HG02970 (cell line): ENCODE results near the gene MMEL1.

Experiments used
- ATAC-seq: cut with Tn5 transposase; IDR thresholded peaks from one replicate; pipeline ENCODE4 v1.9.1; 2021; ENCODE audit warnings: mild to moderate bottlenecking, moderate library complexity, moderate number of reproducible peaks; ENCODE audit not compliant: unreplicated experiment, low FRiP score

Gene MMEL1

GRCh38 chr1:2606881-2607621 lies 25.8 kb downstream of the MMEL1 start:
- no peak for ATAC-seq

DNA sequence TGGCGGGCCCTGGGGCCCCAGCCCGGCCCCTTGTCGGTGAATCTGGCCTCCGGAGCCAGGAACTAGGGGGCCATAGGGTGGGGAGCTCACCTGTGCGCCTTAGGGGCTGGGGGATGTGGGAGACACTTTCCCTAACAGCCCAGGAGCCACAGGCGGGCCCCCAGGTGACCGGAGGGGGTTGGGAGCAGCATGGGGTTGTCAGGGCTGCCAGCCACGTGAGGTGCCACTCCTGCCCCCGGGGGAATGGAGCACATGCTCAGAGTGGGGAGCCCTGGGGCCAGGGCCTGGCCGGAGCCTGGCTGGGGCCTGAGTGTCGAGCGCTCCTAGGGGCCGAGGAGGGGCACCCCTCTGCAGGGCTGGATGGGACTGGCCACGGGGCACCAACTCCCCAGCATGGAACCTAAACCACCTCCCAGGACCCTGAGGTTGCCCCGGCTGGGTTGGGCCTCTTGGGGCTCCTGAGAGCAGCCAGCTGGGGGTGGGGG lies 26.4 kb downstream of the MMEL1 start:
- no peak for ATAC-seq

DNA sequence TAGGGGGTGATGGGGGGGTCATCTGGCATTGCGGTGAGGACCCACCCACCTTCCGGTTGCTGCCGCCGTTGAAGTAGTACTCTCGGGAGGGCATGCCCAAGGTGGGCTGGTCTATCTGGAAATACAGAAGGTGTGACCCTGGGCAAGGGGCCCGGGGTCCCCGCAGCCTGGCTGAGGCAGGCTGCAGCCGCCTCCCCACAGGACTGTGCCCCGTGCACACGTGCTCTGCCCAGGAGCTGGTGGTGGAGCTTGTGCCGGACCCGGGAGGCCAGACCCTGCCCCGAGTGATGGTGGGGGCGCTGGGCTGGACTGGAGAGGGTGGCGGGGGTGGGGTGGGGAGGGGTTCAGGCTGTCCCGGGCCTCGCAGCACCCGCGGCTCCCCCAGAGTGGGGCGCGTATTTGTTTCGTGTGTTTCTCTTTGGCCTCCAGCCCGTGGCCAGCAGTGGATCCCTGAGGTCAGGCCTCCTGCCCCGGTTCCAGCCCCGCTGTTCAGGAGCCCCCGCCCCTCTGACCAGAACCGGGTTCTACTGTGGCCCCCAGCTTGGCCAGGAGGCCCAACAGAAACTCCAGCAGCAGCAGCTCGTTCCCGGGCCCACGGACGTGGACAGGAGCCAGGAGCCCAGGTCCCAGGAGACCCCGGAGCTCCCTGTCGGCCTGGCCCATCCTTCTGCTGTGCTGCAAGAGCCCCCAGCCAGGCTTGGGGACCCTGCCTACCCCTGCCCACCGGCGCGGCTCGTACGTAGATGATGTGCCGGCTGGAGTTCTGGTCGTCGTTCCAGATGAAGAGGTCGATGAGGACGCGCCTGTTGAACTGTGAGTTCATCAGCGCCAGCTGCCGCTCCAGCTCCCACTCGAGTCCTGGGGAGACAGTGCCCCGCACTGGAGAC lies 27.1 kb downstream of the MMEL1 start:
- ATAC-seq: no peak

GRCh38 chr1:2604844-2605508 lies 27.8 kb downstream of the MMEL1 start:
- ATAC-seq: no peak

DNA sequence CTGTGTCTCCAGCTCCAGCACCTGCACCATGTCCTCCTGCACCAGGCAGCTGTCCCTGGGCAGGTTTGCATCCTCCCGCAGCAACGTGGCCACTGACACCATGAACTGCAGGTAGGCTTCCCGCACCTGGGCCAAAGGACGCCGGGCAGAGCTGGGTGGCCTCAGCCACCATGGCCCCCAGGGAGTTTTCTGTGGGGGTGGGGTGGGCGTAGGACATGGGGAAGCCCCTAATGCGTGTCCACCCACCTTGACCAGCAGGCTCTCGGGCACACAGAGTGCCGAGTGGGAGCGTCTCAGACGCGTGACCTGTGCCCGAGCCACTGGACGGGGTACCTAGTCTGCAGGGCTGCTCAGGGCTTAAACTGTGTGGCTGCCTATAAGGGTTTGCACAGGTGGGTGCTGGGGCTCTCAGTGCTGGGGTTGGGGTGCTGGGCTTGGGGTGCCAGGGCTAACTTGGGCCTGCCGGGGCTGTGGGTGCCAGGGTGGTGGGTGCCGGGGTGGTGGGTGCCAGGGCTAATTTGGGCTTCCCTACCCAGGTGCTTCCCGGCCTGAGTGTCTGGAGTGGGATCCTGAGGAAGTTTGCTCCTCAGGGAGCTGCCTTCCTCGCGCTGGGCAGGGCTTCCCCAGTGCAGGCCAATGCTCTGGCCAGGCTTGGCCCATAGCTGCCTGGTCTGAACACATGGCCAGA lies 28.5 kb downstream of the MMEL1 start:
- no peak for ATAC-seq

DNA sequence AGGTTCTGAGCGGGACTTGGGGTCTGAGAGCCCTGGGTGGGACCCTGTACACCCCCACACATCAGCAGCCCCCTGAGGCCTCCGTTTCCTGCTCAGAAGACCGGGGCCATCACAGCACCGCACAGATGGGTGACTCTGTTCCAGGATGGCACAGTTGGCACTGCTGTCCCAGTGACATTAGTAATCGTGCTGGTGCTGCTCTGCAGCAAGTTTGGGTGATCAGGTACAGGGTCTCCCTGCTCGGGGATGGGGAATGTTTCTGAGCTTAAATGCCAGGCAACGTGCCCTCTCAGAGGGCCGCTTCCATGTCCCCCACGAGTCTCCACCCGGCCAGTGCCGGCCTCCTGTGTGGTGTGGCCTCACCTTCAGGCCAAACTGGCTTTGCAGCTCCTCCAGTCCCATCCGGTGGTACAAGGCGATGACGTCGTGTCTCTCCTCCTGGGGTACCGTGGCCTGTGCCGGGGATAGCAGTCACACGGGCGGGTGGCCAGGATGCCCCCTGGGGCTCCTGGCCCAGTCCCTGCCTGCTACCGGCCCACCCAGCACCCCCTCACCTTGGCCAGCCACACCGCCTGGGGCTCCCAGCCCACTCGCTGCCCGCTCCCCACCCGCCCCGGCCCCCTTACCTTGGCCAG lies 29.2 kb downstream of the MMEL1 start:
- ATAC-seq: no peak

DNA sequence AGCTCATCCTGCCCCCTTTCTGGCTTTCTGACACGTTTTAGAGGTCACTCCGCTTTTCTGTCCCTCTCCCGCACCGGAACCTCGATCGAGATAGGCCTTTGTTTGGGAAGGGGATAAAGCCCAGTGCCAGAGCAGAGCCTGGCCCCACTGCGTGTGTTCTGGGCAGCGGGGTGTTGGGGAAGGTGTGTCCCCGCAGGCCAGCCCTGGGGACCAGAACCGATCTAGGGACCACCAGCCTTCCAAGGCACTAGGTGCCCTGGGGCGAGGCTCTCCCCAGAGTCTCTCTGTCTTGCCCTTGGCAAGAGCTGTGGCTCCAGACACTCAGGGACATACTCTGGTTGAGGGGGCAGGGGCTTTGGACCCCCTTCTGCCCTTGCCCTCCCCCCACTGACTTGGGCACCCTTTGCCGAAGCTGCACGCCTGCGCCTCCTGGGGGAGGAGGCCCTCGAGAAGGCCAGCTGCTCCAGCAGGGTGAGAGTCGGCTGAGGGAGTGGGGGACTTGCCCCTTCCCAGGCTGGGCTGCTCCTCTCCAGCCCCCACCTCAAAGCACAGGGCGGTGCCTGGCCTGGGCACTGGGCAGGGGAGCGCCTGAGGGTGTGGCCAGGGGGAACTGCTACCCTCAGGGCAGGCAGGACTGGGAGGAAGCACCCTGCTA lies 29.8 kb downstream of the MMEL1 start:
- no peak for ATAC-seq

DNA sequence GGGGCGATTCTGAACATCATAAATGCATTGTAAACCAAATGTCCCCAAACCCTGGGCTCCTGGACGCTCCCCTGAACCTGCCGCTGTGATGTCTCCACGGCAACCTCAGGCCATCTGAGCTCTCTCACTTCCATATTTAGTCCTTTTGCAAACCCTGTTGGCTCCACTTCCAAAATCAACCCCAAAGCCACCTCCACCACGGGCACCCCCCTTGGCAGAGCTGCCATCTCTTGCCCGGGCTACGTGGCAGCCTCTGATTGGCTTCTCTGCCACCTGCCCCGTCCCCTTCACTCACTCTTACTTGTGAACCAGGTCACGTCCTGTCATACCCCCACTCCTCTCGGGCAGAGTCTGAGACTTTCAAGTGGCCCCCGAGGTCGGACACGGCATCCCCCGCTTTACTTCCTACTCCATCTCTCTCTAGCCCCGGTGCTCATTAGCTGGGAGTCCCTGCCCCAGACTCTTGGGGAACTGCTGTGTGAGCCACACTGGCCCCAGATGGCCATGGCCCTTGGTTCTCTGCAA lies 30.4 kb downstream of the MMEL1 start:
- no peak for ATAC-seq

GRCh38 chr1:2601721-2602303 lies 31.0 kb downstream of the MMEL1 start:
- no peak for ATAC-seq

- ATAC-seq: no peak
Measured at GRCh38 chr1:2598329-2598931, 34.4 kb downstream of the MMEL1 start.

GRCh38 chr1:2597441-2598328 lies 35.1 kb downstream of the MMEL1 start:
- ATAC-seq: no peak

DNA sequence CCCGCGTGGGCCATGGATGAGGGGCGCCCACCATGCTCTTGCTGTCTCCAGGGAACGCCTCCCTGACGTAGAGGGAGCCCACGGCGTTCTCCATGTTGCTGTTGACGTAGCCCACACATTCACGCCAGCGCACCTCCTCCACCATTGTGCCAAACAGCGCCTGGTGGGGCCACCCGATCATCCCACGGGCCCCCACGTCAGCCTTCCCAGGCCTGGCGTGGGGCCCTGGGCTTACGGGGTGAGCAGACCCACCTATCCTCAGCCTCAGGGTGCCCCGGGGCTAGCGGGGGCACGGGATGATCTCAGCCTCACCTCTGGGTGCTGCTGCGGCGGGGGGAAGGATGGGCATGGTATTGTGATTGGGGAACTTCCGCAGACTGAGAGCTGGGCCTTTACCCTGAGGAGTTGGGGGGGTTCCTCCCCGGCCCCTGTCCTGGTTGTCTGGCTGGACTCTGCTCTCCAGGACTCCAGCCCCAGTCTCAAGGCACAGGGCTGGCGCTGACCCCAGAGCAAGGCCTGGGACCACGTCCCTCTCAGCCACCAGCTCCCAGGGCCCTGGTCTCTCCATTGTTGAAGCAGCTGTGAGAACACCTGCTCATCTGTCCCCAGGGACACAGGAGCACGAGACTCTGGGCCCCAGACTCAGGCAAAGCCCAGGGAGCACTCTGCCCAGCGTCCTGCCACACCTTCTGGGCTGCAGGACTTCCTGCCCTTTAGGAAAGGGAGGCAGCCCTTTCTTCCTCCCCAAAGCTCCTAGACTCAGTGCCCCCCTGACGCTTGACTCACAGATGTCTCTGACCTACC lies 36.1 kb downstream of the MMEL1 start:
- no peak for ATAC-seq

GRCh38 chr1:2595812-2596529 lies 36.8 kb downstream of the MMEL1 start:
- ATAC-seq: no peak

GRCh38 chr1:2595261-2595811 lies 37.5 kb downstream of the MMEL1 start:
- no peak for ATAC-seq

DNA sequence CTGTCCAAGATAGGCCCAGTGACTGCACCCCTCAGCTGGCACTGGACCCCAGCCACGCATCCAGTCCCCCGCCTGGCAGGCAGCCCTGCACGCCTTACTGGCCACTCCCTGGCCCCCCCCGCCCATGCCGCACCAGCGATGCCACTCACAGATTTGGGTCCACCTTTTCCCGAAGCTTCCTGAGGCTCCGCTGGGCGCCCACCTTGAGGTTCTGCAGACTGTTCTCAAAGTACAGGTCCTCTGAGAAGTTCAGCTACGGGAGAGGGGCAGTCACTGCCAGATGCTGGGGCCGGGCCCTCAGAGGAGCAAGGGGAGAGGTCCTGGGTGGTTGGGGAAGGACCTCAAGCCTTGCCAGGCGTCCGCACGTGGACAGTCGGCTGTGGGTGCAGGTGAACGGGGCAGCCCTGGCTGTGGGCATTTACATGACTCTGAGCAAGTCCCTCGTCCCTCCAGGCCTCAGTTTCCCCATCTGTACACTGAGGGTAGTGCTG lies 38.1 kb downstream of the MMEL1 start:
- ATAC-seq: no peak
